Activated CD4-positive, alpha-beta T cell treated with anti-CD3 and anti-CD28 coated beads, Interleukin-2, amount 50 U/mL, for 48 hours (primary cell): Measurements from ENCODE around the gene DBI.

Experiments
- DNase-seq, 2 experiments: peaks; one replicate each; pipeline ENCODE4 v3.0.0-alpha.2; 2020

The DBI gene

DNA sequence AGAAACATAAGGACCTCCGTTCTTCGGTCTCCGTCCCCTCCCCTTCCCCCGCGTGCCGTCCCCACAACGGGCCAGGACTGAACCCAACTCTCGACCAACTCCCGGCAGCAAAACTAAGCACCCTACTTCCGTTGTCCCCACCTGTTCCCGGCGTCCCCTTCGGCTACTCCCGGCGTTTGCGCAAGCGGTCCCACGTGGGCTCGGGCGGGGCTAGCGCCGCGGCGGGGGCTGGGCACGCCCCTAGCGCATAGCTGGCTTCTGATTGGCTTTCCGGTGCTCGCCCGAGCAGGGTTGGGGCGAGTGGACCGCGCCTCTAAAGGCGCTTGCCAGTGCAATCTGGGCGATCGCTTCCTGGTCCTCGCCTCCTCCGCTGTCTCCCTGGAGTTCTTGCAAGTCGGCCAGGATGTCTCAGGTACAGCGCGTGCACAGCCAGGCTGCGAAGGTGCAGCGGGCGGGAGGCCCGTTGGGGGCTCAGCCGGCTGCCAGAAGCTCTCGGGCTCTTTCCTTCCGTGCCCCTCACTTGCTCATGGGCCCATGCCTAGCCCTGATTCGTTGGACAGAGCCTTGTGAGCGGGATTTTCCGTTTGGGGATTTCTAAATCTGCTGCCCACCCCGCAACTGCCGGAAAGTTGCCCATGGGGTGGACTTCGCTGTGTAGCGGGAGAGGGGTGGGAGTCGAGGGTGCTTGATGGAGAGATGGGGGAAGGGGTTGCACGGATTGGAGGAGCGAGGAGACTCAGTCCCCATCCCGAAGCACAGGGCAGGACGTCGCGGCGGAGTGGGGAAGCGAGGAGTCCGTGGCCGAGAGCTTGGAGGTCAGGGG is at the start of gene DBI, which contains the start of gene C2orf76:
TSS of gene DBI (plus strand) at position 329 of the 823 bp plus-strand sequence. CDS start at position 404, 75 bp downstream.
TSS of gene C2orf76 (minus strand) at position 186 of the 823 bp plus-strand sequence. CDS start 26,875 bp downstream, outside the sequence.
- DNase-seq: peak; percentile 91 to 93

DNA sequence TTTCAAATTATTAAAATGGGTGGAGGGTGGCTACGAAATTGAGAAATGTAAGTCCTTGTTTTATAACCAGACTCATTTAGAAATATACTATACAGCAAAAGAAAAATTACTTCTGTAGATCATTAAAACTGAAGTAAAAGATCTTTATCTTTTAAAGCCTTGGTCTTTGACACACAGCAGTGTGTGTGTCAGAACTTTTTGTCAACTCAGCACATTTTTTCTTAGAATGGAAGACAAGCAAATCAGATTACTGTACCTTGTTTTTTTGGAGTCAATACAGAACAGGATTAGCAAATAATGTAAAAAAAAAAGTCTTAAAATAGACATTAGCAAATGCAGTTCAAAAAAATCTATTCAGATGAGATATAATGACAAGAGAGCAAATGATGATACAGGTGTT is 49.2 kb upstream of the DBI start:
- no peak for DNase-seq

DNA sequence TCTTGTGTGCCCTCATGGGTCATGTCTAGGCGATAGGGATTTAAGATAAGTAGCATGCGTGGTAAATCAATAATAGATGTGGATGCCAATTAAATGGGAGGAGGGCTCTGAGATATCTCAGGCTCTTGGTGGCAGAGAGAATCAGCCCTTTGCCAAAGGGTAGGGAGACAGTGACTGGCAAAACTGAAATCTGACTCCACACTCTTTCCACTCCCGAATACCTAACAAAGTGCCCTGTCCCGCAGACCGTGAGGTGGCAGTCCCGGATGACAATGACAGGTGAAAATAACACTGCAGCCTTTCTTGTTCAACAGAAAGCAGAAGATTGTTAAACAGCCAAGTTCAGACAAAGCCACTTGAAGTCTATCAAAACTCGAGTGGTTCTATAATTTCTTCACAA is 47.2 kb upstream of the DBI start:
- no peak for DNase-seq

DNA sequence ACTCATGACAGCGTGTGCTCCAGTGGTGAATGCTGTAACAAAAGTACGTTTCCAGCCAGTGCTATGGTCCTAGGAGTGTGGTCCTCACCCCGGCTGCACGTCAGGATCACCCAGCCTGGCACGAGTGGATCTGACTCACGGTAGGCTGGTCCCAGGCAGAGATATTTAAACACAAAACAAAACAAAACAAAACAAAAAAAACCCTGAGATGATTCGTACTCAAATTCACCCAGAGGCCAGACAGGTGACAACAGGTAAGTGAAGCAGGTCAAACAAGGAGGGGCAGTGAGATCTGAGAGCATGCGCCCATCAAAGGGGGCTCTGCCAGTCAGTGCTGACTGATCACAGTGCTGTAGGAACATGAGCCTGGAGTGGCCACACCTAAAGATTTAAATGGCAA is 43.3 kb upstream of the DBI start:
- DNase-seq: no peak

DNA sequence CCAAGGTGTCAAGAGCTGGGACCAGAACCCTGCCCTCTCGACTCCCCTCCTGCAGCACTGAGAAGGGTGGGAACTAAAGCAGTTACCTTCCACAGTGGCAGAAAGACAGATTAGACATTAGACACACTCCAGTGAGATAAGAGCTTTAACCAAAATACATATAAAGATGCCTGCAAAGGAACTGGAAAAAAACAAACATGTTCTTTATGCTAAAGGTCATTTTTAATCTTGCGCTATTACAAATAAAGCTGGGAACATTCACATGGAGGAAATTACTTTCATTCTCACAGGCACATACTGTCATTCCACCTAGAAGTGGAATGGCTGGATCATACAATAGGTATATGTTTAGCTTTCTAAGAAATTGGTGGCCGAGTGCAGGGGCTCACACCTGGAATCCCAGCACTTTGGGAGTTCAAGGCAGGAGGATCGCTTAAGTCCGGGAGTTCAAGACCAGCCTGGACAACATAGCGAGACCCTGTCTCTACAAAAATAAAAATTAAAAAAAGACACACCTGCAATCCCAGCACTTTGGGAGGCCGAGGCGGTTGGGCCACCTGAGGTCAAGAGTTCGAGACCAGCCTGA is 42.0 kb upstream of the DBI start:
- DNase-seq: no peak

DNA sequence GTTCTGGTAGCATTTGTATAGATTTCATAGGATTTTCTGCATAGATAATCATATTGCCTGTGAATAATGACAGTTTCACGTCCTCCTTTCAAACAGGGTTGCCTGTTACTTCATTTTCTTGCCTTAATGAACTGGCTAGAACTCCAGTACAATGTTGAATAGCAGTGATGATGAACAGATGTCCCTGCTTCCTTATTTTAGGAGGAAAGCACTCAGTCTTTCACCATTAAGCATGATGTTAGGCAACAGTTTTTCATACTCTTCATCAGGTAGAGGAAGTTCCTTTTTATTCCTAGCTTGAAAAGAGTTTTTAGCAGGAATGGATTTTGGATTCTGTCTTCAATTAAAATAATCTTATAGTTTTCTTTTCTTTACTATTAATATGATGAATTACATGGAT is 39.8 kb upstream of the DBI start:
- no peak for DNase-seq

DNA sequence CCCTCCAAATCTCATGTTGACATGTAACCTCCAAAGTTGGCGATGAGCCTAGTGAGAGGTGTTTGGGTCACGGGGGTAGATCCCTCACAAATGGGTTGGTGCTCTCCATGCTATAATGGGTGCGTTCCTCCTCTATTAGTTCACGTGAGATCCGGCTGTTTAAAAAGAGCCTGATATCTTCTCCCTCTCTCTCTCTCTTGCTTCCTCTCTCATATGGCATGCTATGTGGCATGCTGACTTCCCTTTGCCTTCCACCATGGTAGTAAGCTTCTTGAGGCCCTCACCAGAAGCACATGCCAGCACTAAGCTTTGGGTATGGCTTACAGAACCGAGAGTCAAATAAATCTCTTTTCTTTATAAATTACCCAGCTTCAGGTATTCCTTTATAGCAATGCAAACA is 39.3 kb upstream of the DBI start:
- DNase-seq: no peak

DNA sequence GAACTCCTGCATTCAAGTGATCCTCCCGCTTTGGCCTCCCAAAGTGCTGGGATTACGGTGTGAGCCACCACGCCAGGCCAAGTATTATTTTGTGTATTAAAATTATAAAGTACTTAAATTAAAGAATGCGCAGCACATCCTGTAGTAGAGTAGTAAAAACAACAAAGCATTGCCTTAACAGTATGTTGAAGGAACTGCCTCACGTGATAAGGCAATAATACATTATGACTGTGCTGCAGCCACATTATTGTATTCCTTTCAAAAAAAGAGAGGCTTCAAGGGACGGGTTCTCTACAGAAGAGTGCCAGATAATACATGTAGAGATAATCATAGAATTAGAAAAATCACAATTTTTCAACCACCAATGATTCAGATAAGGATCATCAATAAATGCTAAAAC is 33.8 kb upstream of the DBI start:
- DNase-seq: no peak

DNA sequence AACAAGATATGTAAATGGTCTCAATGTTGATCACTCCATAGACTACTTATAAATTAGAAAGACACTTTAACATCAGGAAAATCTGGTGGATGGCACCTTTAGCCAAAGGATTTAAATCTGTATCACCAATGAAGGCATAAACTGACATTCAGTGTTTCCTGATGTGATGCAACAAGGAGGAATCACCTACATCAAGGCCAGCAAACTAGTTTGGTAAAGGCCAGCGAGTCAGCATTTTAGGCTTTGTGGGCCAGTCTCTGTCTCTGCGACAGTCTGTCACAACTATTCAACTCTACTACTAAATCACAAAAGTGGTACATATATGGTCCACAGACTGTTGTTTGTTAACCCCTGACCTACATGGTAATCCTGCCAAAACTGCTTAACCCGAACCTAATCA is 33.4 kb upstream of the DBI start:
- DNase-seq: no peak

DNA sequence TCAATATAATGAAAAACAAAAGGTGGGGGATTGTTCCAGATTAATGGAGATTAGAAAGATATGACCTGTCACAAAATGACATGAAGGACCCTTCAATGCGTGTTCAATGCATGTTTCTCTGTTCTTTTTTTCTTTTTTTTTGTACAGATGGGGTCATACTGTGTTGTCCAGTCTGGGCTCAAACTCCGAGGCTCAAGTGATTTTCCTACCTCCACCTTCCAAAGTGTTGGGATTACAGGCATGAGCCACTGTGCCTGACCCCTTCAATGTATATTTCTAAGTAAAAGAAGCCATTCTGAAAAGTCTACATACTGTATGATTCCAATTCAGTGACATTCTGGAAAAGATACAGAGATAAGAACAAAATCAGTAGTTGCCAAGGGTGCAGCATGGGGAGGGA is 32.9 kb upstream of the DBI start:
- DNase-seq: no peak

DNA sequence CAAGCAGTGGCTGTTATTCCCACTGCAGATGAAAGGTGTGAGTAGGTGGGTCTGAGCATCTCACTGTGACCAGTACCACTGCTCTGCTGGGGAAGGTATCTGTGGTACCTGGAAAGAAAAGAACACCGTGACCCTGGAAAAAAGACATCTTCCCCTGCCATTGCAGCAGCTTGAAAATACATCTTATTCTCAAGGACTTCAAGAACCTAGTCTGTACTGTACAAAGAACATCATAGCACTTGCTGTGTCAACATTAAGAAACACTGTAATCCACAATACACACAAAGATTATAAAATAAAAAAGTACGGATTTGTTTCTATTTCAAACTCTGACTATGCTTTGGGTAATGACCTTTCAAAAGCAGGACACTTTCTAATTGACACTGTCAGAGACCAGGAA is 29.0 kb upstream of the DBI start:
- no peak for DNase-seq

DNA sequence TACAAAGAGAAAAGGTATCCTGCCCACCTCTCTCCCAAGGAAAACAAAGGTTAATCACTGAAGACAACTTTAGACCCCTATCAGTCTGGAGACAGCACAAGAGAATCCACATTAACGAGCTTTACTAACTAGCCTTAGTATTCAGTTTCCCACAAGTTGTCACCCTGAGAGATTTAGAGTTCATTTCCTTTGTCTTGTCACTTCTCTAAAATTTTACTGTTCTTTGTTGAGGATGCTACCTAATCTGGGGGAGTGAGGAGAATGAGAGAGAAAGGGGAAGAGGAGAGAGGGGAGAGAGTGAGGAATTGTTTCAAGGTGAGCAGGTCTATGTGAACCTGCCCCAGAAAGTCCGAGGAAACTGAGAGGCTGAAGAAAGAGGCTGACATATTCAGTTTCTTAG is 28.5 kb upstream of the DBI start:
- no peak for DNase-seq

DNA sequence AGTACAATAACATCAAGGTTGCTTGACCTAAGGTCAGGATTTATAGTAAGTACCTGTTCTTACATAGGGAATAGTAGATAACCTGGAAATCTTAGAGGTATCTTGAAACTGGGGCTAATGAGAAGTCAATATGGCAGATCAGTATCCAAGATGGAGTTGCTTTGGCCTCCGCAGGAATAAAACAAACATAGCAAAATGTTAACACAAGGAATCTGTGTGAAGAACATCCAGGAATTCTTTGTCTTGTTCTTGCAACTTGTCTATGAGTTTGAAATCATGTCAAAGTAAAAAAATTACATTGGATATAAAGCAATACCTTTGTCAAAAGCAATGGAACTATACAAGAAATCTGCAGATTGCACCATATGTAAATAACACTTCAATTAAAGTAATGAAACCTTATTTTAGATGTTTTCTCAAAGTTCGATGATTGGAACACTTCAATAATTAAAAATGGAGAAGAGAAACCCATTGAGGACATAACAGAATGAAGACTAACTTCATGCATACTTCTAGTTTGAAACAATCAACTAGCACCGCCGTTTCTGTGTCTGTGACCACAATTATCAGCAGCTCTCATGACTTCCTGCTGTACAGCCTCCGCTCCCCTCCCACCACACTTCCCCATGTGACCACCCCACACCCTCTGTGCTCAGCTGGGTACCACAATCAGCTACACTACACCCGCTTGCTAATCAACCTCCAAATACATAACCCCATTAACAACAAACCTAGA is 27.8 kb upstream of the DBI start:
- DNase-seq: no peak

DNA sequence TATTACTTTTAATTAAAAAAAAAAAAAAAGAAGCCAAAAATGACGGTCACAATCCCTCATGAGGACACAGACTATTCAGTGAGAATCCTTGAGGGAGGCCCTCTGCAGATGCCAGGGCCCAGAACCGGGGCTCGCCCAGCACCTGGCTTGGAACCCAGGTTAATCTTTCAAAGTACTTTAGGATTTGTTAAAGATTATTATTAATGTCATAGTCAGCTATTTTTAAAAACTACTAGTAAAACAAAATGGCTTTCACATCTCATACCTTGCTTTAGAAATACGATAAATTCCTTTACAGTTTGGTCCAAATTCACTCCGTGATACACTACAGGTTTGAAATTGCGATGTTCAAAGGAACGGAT is 27.2 kb upstream of the DBI start:
- DNase-seq: no peak

DNA sequence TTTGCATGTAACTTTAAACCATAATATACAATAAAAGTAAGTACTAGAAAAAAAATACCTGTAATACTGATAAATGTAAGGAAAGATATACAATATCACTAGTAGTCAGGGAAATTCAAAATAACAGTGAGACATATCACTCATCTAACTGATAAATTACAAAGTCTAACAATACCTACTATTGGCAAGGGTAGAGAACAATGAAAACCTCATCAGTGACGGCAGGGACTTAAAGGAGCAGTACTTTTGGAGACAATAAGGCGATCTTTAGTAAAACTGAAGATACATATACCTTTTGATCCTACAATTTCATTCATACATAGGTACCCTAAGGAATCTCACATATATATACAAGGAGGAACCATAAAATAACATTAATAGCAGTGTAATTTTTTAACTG is 25.1 kb upstream of the DBI start:
- DNase-seq: no peak

DNA sequence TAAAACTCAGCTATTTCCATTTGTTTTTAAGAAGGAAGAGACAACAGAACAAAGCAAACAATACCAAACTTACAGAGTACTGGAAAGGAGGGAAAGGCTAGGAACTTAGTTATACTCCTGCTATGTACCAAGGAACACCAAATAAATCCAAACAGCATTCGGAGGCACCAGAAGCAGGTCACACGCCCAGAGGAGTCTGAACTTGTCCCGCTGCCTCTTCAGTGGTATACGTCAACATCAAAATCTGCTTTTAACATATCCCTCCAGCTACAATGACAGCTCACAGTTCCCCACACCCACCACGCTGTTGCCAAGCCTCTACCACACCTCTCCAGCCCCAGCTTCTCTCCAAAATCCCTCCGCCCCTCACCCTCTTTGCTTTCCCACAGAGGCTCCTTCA is 17.5 kb upstream of the DBI start:
- DNase-seq: no peak

DNA sequence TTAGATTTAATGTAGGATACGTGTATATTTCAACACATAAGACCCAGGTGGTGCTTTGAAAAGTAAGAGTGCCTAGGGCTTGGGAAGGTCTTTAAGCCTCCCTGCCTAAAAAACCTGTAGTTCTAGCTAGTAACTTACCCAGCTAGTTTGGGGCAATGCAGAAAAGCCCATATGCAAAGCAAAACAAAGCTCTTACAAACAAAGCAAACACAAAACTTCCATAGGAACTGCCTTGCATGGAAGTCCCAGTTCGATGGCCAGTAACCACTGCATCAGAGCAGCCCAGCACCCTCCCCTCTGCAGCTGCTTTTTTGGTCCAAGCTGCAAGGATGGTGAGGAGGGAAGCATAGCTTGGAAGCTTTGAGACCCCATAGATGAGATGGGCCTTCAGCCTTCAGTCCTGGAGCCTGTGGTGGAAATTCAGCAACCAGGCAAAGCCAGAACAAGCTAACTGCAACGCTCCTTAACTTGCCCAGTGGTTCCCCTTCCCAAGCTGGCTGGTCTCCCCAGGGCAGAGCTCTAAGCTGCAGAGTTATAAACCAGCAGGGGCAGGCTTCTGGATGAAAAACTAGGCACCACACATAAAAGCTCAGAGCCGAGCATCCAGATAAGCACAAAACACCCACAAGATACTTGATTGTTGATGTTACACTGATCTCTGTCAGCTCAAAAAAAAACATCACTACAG is 16.3 kb upstream of the DBI start:
- DNase-seq: no peak

DNA sequence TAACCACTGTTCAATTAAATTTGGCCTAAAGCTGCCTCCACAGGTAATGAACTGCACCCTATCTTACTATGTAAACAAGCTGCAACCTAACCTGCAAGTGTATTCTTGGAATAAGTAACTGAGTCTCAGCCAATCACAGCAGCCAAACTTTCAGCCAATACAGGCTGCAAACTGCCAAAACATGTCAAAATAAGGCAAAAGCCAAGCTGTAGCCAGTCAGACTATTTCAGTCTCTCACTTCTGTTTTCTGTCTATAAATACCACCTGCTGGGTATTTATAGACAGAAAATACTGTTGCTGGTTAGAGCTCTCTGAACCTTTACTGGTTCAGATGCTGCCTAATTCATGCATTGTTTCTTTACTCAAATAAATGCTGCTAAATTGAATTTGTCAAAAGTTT is 14.4 kb upstream of the DBI start:
- no peak for DNase-seq

DNA sequence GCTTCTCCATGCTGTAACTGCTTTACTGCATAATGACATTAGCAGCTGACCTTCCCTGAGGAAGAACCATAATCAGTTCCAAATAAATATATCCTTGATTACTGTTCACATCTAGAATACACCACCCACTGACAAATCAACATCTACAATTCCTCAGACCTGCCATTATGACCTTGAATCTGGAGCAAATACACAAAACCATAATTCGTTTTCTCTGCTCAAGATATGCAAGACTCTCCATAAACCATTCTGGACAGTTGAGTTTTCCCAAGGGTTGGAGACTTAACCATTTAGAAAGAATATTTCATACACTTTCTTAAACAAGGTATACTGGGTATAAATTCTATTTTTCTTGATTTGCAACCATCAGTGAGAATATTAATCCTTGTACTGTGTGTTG is 11.9 kb upstream of the DBI start:
- no peak for DNase-seq

DNA sequence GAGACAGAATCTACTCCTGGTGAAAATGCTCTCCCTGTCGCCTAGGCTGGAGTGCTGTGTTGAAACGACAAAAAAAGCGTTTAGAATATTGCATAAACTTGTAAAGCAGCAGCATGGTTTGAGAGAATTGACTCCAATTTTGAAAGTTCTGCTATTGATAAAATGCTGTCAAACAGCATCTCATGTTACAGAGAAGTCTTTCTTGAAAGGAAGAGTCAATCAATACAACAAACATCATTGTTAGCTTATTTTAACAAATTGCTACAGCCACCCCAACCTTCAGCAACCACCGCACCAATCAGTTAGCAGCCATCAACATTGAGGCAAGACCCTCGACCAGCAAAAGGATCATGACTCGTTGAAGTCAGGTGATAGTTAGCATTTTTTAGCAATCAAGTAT is 7.0 kb upstream of the DBI start:
- no peak for DNase-seq

DNA sequence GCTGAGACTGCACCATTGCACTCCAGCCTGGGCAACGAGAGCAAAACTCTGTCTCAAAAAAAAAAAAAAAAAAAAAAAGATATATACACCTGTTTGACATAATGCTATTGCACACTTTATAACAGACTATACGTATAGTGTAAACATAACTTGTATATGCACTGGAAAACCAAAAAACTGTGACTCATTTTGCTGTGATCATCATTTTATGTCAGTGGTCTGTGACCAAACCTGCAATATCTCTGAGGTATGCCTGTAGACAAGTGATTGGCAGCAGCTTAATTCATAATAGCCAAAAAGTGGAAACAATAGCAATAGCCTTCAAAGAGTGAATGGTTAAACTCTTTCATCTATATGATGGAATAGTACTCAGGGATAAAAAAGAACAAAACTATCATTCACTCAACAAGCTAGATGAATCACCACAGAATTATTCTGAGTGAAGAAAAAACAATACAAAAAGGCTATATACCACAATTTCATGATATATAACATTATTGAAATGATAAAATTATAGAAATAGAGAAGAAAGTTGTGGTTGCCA is 6.3 kb upstream of the DBI start:
- no peak for DNase-seq

DNA sequence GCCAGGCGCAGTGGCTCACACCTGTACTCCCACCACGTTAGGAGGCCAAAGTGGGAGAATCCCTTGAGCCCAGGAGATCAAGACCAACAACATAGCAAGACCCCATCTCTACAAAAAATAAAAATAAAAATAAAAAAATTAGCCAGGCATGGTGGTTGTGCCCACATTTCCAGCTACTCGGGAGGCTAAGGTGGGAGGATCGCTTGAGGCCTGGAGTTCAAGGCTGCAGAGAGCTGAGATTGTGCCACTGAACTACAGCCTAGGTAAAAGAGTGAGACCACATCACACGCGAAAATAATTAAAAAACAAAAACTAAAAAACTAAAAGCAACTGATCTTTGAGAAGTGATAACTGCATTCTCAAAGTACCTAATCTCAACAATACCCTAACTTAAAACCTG is 2.0 kb upstream of the DBI start:
- no peak for DNase-seq

DNA sequence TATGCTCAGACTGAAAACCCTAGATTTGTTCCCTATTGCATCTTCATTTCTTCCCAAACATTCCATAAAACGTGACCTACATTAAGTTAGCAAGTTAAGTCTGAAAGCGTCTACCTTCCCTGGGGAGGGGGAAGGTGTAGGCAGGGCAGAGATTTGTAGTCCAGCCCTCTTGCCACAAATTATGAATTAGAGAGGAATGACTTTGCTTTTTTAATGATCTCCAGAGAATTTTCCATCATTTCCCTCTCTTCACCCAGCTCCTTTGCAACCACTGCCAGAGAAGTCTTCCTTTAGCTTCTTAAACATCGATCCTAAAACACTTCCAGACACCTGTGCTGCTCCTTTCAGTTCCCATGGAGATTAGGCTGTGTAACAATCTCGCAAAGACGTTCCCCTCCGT is 1.3 kb upstream of the DBI start:
- no peak for DNase-seq
